ENCODE results near the gene LONP1. TPM values are rescaled to one million over a fixed set of nuclear protein-coding genes. Genes with fewer than 3 reads are reported as not detected.
"Not testable (repeated sequence)": the region's sequence is repeated elsewhere in the genome, so short reads cannot be mapped to it uniquely, and the experiment has no call there.

The LONP1 gene
- total RNA-seq, 1 donor from 2014 or later: 70.8 TPM

- intact Hi-C loops (cut with DNase I): no loop called here
These were observed 2.6 kb downstream of the LONP1 start for GRCh38 chr19:5717215-5717935.

GRCh38 chr19:5714816-5715215 lies 5.1 kb downstream of the LONP1 start:
- no peak for DNase-seq (ENCODE audit: low spot score)
- intact Hi-C loops (cut with DNase I): no loop called here

More at GRCh38 chr19:5717215-5717935, 2.6 kb downstream of the LONP1 start:
- DNase-seq (ENCODE audit: low spot score): no peak

GRCh38 chr19:5713228-5713627 lies 6.7 kb downstream of the LONP1 start:
- no peak for DNase-seq (ENCODE audit: low spot score)
- intact Hi-C loops (cut with DNase I): no loop called here

GRCh38 chr19:5711713-5712161 lies 8.2 kb downstream of the LONP1 start:
- intact Hi-C loops (cut with DNase I): no loop called here
- DNase-seq (ENCODE audit: low spot score): no peak

GRCh38 chr19:5711025-5711424 lies 8.9 kb downstream of the LONP1 start:
- intact Hi-C loops (cut with DNase I): no loop called here
- DNase-seq (ENCODE audit: low spot score): no peak

GRCh38 chr19:5707576-5708575 lies 12.1 kb downstream of the LONP1 start:
- no peak for DNase-seq (ENCODE audit: low spot score)

GRCh38 chr19:5706876-5707573 lies 12.9 kb downstream of the LONP1 start:
- intact Hi-C loops (cut with DNase I): no loop called here
- DNase-seq (ENCODE audit: low spot score): no peak

More at GRCh38 chr19:5707576-5708575, 12.1 kb downstream of the LONP1 start:
- intact Hi-C loops (cut with DNase I): no loop called here

- no peak for DNase-seq (ENCODE audit: low spot score)
- intact Hi-C loops (cut with DNase I): no loop called here
These were observed 14.4 kb downstream of the LONP1 start for GRCh38 chr19:5705552-5705951.

GRCh38 chr19:5703819-5704818 lies 15.8 kb downstream of the LONP1 start:
- DNase-seq (ENCODE audit: low spot score): no peak
- intact Hi-C loops (cut with DNase I): no loop called here

- intact Hi-C loops (cut with DNase I); DNase-seq (ENCODE audit: low spot score): not testable (repeated sequence)
These were observed 17.9 kb downstream of the LONP1 start for GRCh38 chr19:5702053-5702410.

GRCh38 chr19:5700455-5701092 lies 19.4 kb downstream of the LONP1 start:
- intact Hi-C loops (cut with DNase I): no loop called here
- DNase-seq (ENCODE audit: low spot score): no peak

- no peak for DNase-seq (ENCODE audit: low spot score)
- intact Hi-C loops (cut with DNase I): no loop called here
These were observed 21.1 kb downstream of the LONP1 start for GRCh38 chr19:5698635-5699422.

GRCh38 chr19:5697890-5698634 lies 21.9 kb downstream of the LONP1 start:
- intact Hi-C loops (cut with DNase I): no loop called here
- DNase-seq (ENCODE audit: low spot score): no peak

GRCh38 chr19:5697022-5697889 lies 22.7 kb downstream of the LONP1 start:
- intact Hi-C loops (cut with DNase I): no loop called here
- peak; percentile 69 for DNase-seq (ENCODE audit: low spot score)

- intact Hi-C loops (cut with DNase I): no loop called here
- DNase-seq (ENCODE audit: low spot score): peak; percentile 69
These were observed 23.5 kb downstream of the LONP1 start for GRCh38 chr19:5696196-5697021.

All from cardiac septum (tissue), 1 donor.